Measurements from ENCODE around the gene FAM163B. TPM values are rescaled to one million over a fixed set of nuclear protein-coding genes. Genes with fewer than 3 reads are reported as not detected.

The FAM163B gene
- total and polyA plus RNA-seq, 2 experiments from 2014 or later = 0.60 to 1.3 TPM

GRCh38 chr9:133647148-133647547 lies 38.0 kb upstream of the FAM163B start:
- Histone ChIP-seq H3K27ac (ENCODE audit: low read depth) (no peak overlapping the region), H3F3A (replicated peaks; ENCODE audit: low read depth) (no peaks in the 10 kb centered on the region), H3K4me2 (no peak overlapping the region), H3K9me2 (ENCODE audit: insufficient read depth) (no peaks in the 10 kb centered on the region), H3K79me2 (replicated peaks; ENCODE audit: insufficient read depth) (no peaks in the 10 kb centered on the region), H3K27me3 (ENCODE audit: insufficient read depth) (no peaks in the 10 kb centered on the region), H3K4me3 (no peak overlapping the region), H3K36me3 (ENCODE audit: insufficient read depth) (no peaks in the 10 kb centered on the region), H2AFZ (no peak overlapping the region), H3K4me1 (ENCODE audit: insufficient read depth) (no peaks in the 10 kb centered on the region), H4K20me1 (replicated peaks; ENCODE audit: insufficient read depth) (no peaks in the 10 kb centered on the region)
- ATAC-seq (no peak), DNase-seq (ENCODE audit: low spot score) (no peak)
- H3K36me3 Mint-ChIP-seq (ENCODE audit: low read depth) = no peaks in the 10 kb centered on the region
- no peaks in the 10 kb centered on the region for H3K9me3 Mint-ChIP-seq
- H3K27ac Mint-ChIP-seq = no peak overlapping the region
- TF ChIP-seq EZH2 (IDR thresholded peaks at IDR 0.05; ENCODE audit: low read depth, unreplicated experiment) (no peak), STAT1 (IDR thresholded peaks at IDR 0.05; ENCODE audit: unreplicated experiment) (no peak), CTCF (conservative IDR thresholded peaks at IDR 0.05; ENCODE audit: low read depth in 2 of 2) (no peak), ZNF114 (CRISPR knock-in tag; IDR thresholded peaks at IDR 0.05) (no peak), REST (IDR thresholded peaks at IDR 0.05; ENCODE audit: unreplicated experiment) (no peak), CREB1 (CRISPR knock-in tag; IDR thresholded peaks at IDR 0.05; ENCODE audit: low read depth) (no peak), POLR2AphosphoS5 (IDR thresholded peaks at IDR 0.05; ENCODE audit: low read depth) (no peak), EZH2phosphoT487 (IDR thresholded peaks at IDR 0.05; ENCODE audit: unreplicated experiment) (no peak), ETS1 (IDR thresholded peaks at IDR 0.05) (no peak), JUNB (IDR thresholded peaks at IDR 0.05; ENCODE audit: unreplicated experiment) (no peak), ZNF462 (CRISPR knock-in tag; IDR thresholded peaks at IDR 0.05) (no peak)
- peaks cover 1% of the 10 kb centered on the region for H3K27me3 Mint-ChIP-seq (ENCODE audit: insufficient read depth, low read depth, poor library complexity)
- peaks cover 3% of the 10 kb centered on the region; the same call in 2 of the 3 replicates for H3K4me1 Mint-ChIP-seq
- no peak overlapping the region for H3K4me3 Mint-ChIP-seq
